Kidney (tissue), 14 donors: ENCODE data around the gene ELN. TPM values are rescaled to one million over a fixed set of nuclear protein-coding genes. Genes with fewer than 3 reads are reported as not detected.

Experiments used
- DNase-seq, 5 donors: peaks; one replicate each; pipeline ENCODE4 v3.0.0-alpha.2; 2013 to 2020
- FAIRE-seq: peaks from 2 replicates; lab custom pipeline; 2012; peaks lifted over from hg19 to GRCh38; lab: Jason Lieb, UNC
- H3K27ac ChIP-seq, 2 donors: one replicate each; pipeline ENCODE4 v1.7.0; 2013; ENCODE audit warnings: low read depth in 2 of 2, low read length in 2 of 2, inconsistent platforms in 1 of 2
- H3K27me3 ChIP-seq: one replicate; pipeline ENCODE4 v1.7.1; 2013; ENCODE audit warnings: low read length, inconsistent platforms; ENCODE audit not compliant: control insufficient read depth, insufficient read depth
- H3K36me3 ChIP-seq, 3 donors: one replicate each; pipeline versions ENCODE4 v1.7.0 to v1.7.1; 2013; ENCODE audit warnings: low read length in 3 of 3, control low read depth in 1 of 3, inconsistent platforms in 1 of 3; ENCODE audit not compliant: insufficient read depth in 3 of 3, control insufficient read depth in 2 of 3
- H3K4me1 ChIP-seq, 3 donors: one replicate each; pipeline versions ENCODE4 v1.7.0 to v1.7.1; 2013; ENCODE audit warnings: low read length in 3 of 3, inconsistent platforms in 1 of 3, low read depth in 1 of 3; ENCODE audit not compliant: control insufficient read depth in 2 of 3, insufficient read depth in 2 of 3
- H3K4me3 ChIP-seq, 3 donors: one replicate each; pipeline versions ENCODE4 v1.7.0 to v1.8.1; 2013; ENCODE audit warnings: low read length in 3 of 3, control low read depth in 1 of 3, inconsistent platforms in 1 of 3
- H3K9ac ChIP-seq, 3 donors: one replicate each; pipeline versions ENCODE4 v1.7.0 to v1.7.1; 2013; ENCODE audit warnings: low read length in 3 of 3, control low read depth in 1 of 3, inconsistent platforms in 1 of 3
- H3K9me3 ChIP-seq, 3 donors: one replicate each; pipeline versions ENCODE4 v1.7.0 to v1.7.1; 2013; ENCODE audit warnings: low read length in 3 of 3, control low read depth in 1 of 3, inconsistent platforms in 1 of 3; ENCODE audit not compliant: control insufficient read depth in 2 of 3, insufficient read depth in 1 of 3
- intact Hi-C: fragments of 100-400 bp; cut with DNase I; formaldehyde crosslinking; loops from one replicate; pipeline ENCODE4 v1.11.1; 2022
- polyA plus RNA-seq: library from polyadenylated mRNA; stranded (reverse); fragments of 350-450 nt; fragmentation: Illumina TruSeq; extraction: RNeasy Lipid Tissue Mini Kit (QIAGEN cat#74804); gene quantifications from one replicate; pipeline ENCODE4 v1.2.3, GENCODE V29; 2014; ENCODE audit warnings: low read depth, low replicate concordance; ENCODE audit not compliant: insufficient read depth
- total RNA-seq: library from RNA; stranded (reverse); fragmentation: NEBNext Ultra II Directional; extraction: Animal tissue kit (Norgen Biotek cat#: 25700); gene quantifications from one replicate; pipeline ENCODE4 v1.2.1, GENCODE V29; 2021
- TF ChIP-seq, protein P1 (sequence below): IDR thresholded peaks from 3 replicates; pipeline ENCODE4 v1.5.1; 2012; ENCODE audit warnings: mild to moderate bottlenecking, moderate library complexity, borderline replicate concordance; ENCODE audit not compliant: insufficient read depth; ENCODE audit errors: extremely low read depth
- donor health status: control.
- donor health status: control.
- donor health status: control.
- donor health status: control.
- donor health status: control.
- donor health status: DM: yes; HTN: yes; CAD: no.
- donor health status: Normal renal cell carcinoma (clear cell type).

ELN gene
- total and polyA plus RNA-seq, 2 donors from 2014 or later, result 14.9 to 44.8 TPM

DNA sequence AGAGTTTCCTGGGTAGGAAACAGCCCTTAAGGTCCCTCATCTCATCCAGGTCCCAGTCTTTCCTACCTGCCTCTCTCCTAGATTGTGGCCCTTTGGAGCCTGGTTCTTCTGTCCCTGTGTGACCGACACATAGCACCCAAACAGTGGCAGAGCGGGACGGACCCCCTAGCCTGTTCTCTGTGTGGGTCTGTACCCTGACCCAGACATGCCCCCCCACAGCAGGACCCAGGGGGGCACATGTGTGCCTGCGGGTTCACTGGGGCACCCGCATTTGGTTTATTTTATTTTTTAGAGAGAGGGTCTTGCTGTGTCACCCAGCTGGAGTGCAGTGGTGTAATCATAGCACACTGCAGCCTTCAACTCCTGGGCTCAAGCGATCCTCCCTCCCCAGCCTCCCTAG lies 67.2 kb downstream of the ELN start:
- Histone ChIP-seq H3K36me3 (no peaks in the 10 kb centered on the region), H3K27ac (no peak overlapping the region), H3K27me3 (no peaks in the 10 kb centered on the region), H3K9ac (peak overlapping the region in 2 of 3 donors; percentile 11 to 67), H3K9me3 (no peaks in the 10 kb centered on the region), H3K4me1 (peaks cover 0 to 21% (median 0%) of the 10 kb centered on the region in 3 donors), H3K4me3 (peak overlapping the region in 2 of 3 donors; percentile 26 to 72)
- TF ChIP-seq, protein P1, sequence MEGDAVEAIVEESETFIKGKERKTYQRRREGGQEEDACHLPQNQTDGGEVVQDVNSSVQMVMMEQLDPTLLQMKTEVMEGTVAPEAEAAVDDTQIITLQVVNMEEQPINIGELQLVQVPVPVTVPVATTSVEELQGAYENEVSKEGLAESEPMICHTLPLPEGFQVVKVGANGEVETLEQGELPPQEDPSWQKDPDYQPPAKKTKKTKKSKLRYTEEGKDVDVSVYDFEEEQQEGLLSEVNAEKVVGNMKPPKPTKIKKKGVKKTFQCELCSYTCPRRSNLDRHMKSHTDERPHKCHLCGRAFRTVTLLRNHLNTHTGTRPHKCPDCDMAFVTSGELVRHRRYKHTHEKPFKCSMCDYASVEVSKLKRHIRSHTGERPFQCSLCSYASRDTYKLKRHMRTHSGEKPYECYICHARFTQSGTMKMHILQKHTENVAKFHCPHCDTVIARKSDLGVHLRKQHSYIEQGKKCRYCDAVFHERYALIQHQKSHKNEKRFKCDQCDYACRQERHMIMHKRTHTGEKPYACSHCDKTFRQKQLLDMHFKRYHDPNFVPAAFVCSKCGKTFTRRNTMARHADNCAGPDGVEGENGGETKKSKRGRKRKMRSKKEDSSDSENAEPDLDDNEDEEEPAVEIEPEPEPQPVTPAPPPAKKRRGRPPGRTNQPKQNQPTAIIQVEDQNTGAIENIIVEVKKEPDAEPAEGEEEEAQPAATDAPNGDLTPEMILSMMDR, result no peak
- FAIRE-seq (no peak), DNase-seq (peak in 1 of 5 donors; percentile 63)
- intact Hi-C loops, result no loop called here

DNA sequence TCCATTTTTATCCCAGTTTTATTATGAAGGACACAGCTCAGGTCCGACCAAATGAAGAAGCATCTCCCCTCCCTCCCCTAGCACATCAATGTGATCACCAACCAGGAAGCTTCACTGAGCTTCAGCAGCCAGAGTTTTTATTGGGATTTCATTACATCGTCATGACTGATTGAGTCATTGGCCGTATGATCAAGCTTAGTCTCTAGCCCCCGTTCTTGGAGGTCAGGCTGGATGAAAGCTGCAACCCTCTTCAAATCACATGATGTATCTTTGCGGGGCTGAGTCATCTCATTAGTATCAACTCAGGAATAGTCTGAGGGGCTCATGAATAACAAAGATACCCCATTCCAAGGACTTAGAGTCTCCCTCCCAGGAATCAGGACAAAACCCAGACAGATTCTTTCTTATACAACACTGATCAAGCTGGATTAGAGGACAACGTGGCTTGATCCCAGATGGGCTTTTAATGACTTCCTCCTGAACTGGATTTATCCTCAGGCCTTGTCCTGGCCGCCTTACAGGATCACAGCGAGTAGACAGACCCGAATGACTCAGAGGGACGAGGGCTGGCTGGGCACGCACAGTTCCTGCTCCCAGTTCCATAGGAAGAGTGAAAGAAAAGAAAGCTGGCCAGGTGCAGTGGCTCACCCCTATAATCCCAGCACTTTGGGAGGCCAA lies 70.1 kb downstream of the ELN start:
- FAIRE-seq, result no peak
- intact Hi-C loops, result no loop called here
- no peaks in the 10 kb centered on the region for H3K36me3 ChIP-seq
- H3K27me3 ChIP-seq, result no peaks in the 10 kb centered on the region
- H3K9me3 ChIP-seq, result no peaks in the 10 kb centered on the region
- DNase-seq, result no peak
- H3K9ac ChIP-seq, result no peak overlapping the region
- TF ChIP-seq, protein P1, result no peak
- no peak overlapping the region for H3K27ac ChIP-seq
- H3K4me3 ChIP-seq, result no peak overlapping the region
- peaks cover 0 to 10% (median 0%) of the 10 kb centered on the region in 3 donors for H3K4me1 ChIP-seq

DNA sequence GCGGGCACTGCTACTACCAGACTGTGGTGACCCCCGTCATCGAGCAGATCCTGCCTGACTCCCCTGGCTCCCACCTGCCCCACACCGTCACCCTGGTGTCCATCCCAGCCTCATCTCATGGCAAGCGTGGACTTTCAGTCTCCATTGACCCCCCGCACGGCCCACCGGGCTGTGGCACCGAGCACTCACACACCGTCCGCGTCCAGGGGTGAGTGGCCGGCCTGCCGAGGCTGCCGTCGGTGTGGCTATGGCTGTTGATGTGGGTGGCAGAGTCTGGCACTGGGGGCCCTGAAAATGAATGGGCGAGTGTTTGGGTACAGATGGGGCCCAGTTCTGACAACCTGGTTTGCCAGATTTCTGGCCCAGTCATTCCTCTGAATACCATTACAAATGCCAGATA lies 71.1 kb downstream of the ELN start:
- TF ChIP-seq, protein P1, result no peak

More for the DNA sequence above, 71.1 kb downstream of the ELN start:
- DNase-seq, result no peak
- peaks cover 0 to 4% (median 0%) of the 10 kb centered on the region in 3 donors for H3K4me1 ChIP-seq
- intact Hi-C loops, result no loop called here
- no peaks in the 10 kb centered on the region for H3K27me3 ChIP-seq
- H3K36me3 ChIP-seq, result no peaks in the 10 kb centered on the region
- H3K4me3 ChIP-seq, result no peak overlapping the region
- no peak overlapping the region for H3K9ac ChIP-seq
- H3K9me3 ChIP-seq, result no peaks in the 10 kb centered on the region
- H3K27ac ChIP-seq, result no peak overlapping the region
- FAIRE-seq, result no peak
